H1 (cell line): ENCODE measurements around the gene BIN1. TPM values are rescaled to one million over a fixed set of nuclear protein-coding genes. Genes with fewer than 3 reads are reported as not detected.

Experiments used
- CTCF ChIA-PET: fragments of 300-600 bp; sonication (Branson Sonifier 250); formaldehyde crosslinking; loops from one replicate; lab custom pipeline; 2021; ENCODE audit not compliant: partially characterized antibody; lab: Charles Lee
- POLR2A ChIA-PET: fragments of 300-600 bp; sonication (Branson Sonifier 250); formaldehyde crosslinking; loops from one replicate; lab custom pipeline; 2021; ENCODE audit warnings: inconsistent platforms; ENCODE audit not compliant: partially characterized antibody; lab: Charles Lee
- DNase-seq, 2 experiments: peaks; one replicate each; pipeline versions ENCODE4 v3.0.0 to v3.0.0-alpha.2; 2010 to 2022; ENCODE audit warnings: low spot score in 2 of 2, low read depth in 1 of 2, mixed read lengths in 1 of 2
- FAIRE-seq: peaks from 2 replicates; lab custom pipeline; 2011; peaks lifted over from hg19 to GRCh38; lab: Jason Lieb, UNC
- H2AFZ ChIP-seq: 2 replicates; pipeline ENCODE4 v1.8.1; 2012; ENCODE audit warnings: low read length, inconsistent platforms
- H2AK5ac ChIP-seq: 2 replicates; pipeline ENCODE4 v1.6.1; 2013; ENCODE audit warnings: low read depth, low read length
- H2BK120ac ChIP-seq: replicated peaks from 2 replicates; pipeline ENCODE3; 2013; ENCODE audit warnings: low read depth, low read length, inconsistent platforms
- H2BK12ac ChIP-seq: 2 replicates; pipeline ENCODE4 v1.6.1; 2013; ENCODE audit warnings: low read depth, low read length
- H2BK15ac ChIP-seq: 2 replicates; pipeline ENCODE4 v1.6.1; 2013; ENCODE audit warnings: low read length
- H2BK20ac ChIP-seq: 2 replicates; pipeline ENCODE4 v1.6.1; 2013; ENCODE audit warnings: low read length
- H2BK5ac ChIP-seq: 2 replicates; pipeline ENCODE4 v1.6.1; 2013; ENCODE audit warnings: low read depth, low read length
- H3K14ac ChIP-seq: 2 replicates; pipeline ENCODE4 v1.6.1; 2013; ENCODE audit warnings: inconsistent platforms; ENCODE audit not compliant: insufficient read length
- H3K18ac ChIP-seq: 2 replicates; pipeline ENCODE4 v1.6.1; 2013; ENCODE audit warnings: low read length; ENCODE audit errors: extremely low read depth
- H3K23ac ChIP-seq: 2 replicates; pipeline ENCODE4 v1.6.1; 2013; ENCODE audit warnings: inconsistent platforms; ENCODE audit not compliant: insufficient read length
- H3K23me2 ChIP-seq: 2 replicates; pipeline ENCODE4 v1.6.1; 2013; ENCODE audit warnings: low read depth, low read length
- H3K27ac ChIP-seq: 2 replicates; pipeline ENCODE4 v1.6.1; 2011; ENCODE audit warnings: low read depth, low read length, inconsistent platforms
- H3K27me3 ChIP-seq, 4 experiments: replicated peaks in 1 of 4; 1 replicate in 1 of 4; 2 replicates in 3 of 4; pipeline versions ENCODE4 v1.6.1 to v1.8.1; 2011 to 2013; ENCODE audit warnings: low read length in 3 of 4, mild to moderate bottlenecking in 3 of 4, inconsistent platforms in 2 of 4, mixed read lengths in 2 of 4, moderate library complexity in 1 of 4; ENCODE audit not compliant: control insufficient read depth in 3 of 4, insufficient read depth in 3 of 4; ENCODE audit errors: extremely low read depth in 1 of 4
- H3K36me3 ChIP-seq, 4 experiments: 2 replicates each; pipeline versions ENCODE4 v1.6.1 to v1.8.1; 2011 to 2013; ENCODE audit warnings: mild to moderate bottlenecking in 4 of 4, low read length in 3 of 4, moderate library complexity in 2 of 4, control low read depth in 1 of 4, inconsistent platforms in 1 of 4; ENCODE audit not compliant: insufficient read depth in 4 of 4, control insufficient read depth in 2 of 4
- H3K4ac ChIP-seq: replicated peaks from 2 replicates; pipeline ENCODE3; 2013; ENCODE audit warnings: low read length, low read depth, mixed read lengths, inconsistent platforms; ENCODE audit not compliant: insufficient read length
- H3K4me1 ChIP-seq, 4 experiments: replicated peaks in 1 of 4; 1 replicate in 1 of 4; 2 replicates in 3 of 4; pipeline versions ENCODE4 v1.6.1 to v1.8.1; 2011 to 2013; ENCODE audit warnings: low read length in 3 of 4, inconsistent platforms in 2 of 4, mixed read lengths in 1 of 4; ENCODE audit not compliant: insufficient read depth in 4 of 4, control insufficient read depth in 3 of 4
- H3K4me2 ChIP-seq, 2 experiments: 2 replicates each; pipeline versions ENCODE4 v1.6.1 to v1.8.1; 2011 to 2013; ENCODE audit warnings: low read depth in 2 of 2, low read length in 2 of 2, control low read depth in 1 of 2, inconsistent platforms in 1 of 2, mild to moderate bottlenecking in 1 of 2; ENCODE audit not compliant: insufficient read depth in 1 of 2
- H3K4me3 ChIP-seq, 4 experiments: fragments of 200-600, 300-600 bp in 1 of 4; sonication (generic), shearing (Covaris generic), sonication (Bioruptor Twin) in 1 of 4; 2 replicates each; pipeline versions ENCODE4 v1.5.1 to v1.8.1; 2011 to 2016; ENCODE audit warnings: low read length in 4 of 4, low read depth in 3 of 4, control low read depth in 2 of 4, inconsistent platforms in 2 of 4, mild to moderate bottlenecking in 2 of 4, mixed read lengths in 1 of 4, moderate library complexity in 1 of 4; ENCODE audit not compliant: insufficient read depth in 2 of 4; ENCODE audit errors: extremely low read depth in 1 of 4
- H3K56ac ChIP-seq: replicated peaks from 2 replicates; pipeline ENCODE3; 2013; ENCODE audit warnings: low read depth, mild to moderate bottlenecking, mixed read lengths, low read length, inconsistent platforms; ENCODE audit not compliant: insufficient read length
- H3K79me1 ChIP-seq: 2 replicates; pipeline ENCODE4 v1.6.1; 2013; ENCODE audit warnings: low read depth, low read length, control low read depth
- H3K79me2 ChIP-seq, 2 experiments: 2 replicates each; pipeline versions ENCODE4 v1.6.1 to v1.8.1; 2012 to 2013; ENCODE audit warnings: low read length in 2 of 2, mild to moderate bottlenecking in 2 of 2, inconsistent platforms in 1 of 2; ENCODE audit not compliant: insufficient read depth in 2 of 2, control insufficient read depth in 1 of 2
- H3K9ac ChIP-seq, 4 experiments: replicated peaks in 1 of 4; 1 replicate in 1 of 4; 2 replicates in 3 of 4; pipeline versions ENCODE4 v1.6.1 to v1.8.1; 2011 to 2013; ENCODE audit warnings: low read depth in 3 of 4, low read length in 3 of 4, control low read depth in 2 of 4, mild to moderate bottlenecking in 2 of 4, moderate library complexity in 2 of 4, inconsistent platforms in 1 of 4; ENCODE audit errors: extremely low read depth in 1 of 4
- H3K9me3 ChIP-seq, 2 experiments: 2 replicates each; pipeline versions ENCODE4 v1.6.1 to v1.8.1; 2012 to 2013; ENCODE audit warnings: mild to moderate bottlenecking in 2 of 2, moderate library complexity in 2 of 2, control low read depth in 1 of 2, inconsistent platforms in 1 of 2, low read depth in 1 of 2, low read length in 1 of 2, mixed read lengths in 1 of 2; ENCODE audit not compliant: insufficient read depth in 2 of 2
- H4K20me1 ChIP-seq, 2 experiments: replicated peaks in 1 of 2; 2 replicates each; pipeline versions ENCODE3 to v1.8.1; 2011 to 2013; ENCODE audit warnings: inconsistent platforms in 2 of 2, low read length in 2 of 2, mild to moderate bottlenecking in 1 of 2; ENCODE audit not compliant: insufficient read depth in 2 of 2, control insufficient read depth in 1 of 2
- H4K5ac ChIP-seq: 2 replicates; pipeline ENCODE4 v1.6.1; 2013; ENCODE audit warnings: low read length, low read depth, mixed read lengths, inconsistent platforms; ENCODE audit not compliant: insufficient read length
- H4K8ac ChIP-seq: 2 replicates; pipeline ENCODE4 v1.8.0; 2013; ENCODE audit warnings: mild to moderate bottlenecking, moderate library complexity, low read length, inconsistent platforms; ENCODE audit not compliant: insufficient read depth; ENCODE audit errors: extremely low read depth
- H4K91ac ChIP-seq: replicated peaks from 2 replicates; pipeline ENCODE3; 2013; ENCODE audit warnings: low read length, mixed read lengths, inconsistent platforms; ENCODE audit not compliant: insufficient read length
- BRCA1 ChIP-seq: IDR thresholded peaks from 2 replicates; pipeline ENCODE4 v1.6.1; 2012; ENCODE audit warnings: low read depth, low read length, improper control_type of control experiment
- CBX5 ChIP-seq: fragments of 300-800, 300-1000 bp; sonication (generic); IDR thresholded peaks from 2 replicates; pipeline ENCODE4 v1.7.1; 2016; ENCODE audit warnings: antibody characterized with exemption, low read length, low read depth
- CHD2 ChIP-seq: IDR thresholded peaks from 2 replicates; pipeline ENCODE4 v1.6.1; 2012; ENCODE audit warnings: low read length, improper control_type of control experiment
- CTCF ChIP-seq, 3 experiments: IDR thresholded peaks; 1 replicate in 2 of 3; 2 replicates in 1 of 3; pipeline versions ENCODE4 v1.5.1 to v1.6.1; 2011; ENCODE audit warnings: low read length in 3 of 3, mild to moderate bottlenecking in 3 of 3, inconsistent platforms in 2 of 3, low read depth in 1 of 3, moderate library complexity in 1 of 3; ENCODE audit not compliant: insufficient read depth in 1 of 3; ENCODE audit errors: control extremely low read depth in 1 of 3
- KDM4A ChIP-seq: IDR thresholded peaks from one replicate; pipeline ENCODE4 v1.7.1; 2012; ENCODE audit warnings: low read depth, mild to moderate bottlenecking, moderate library complexity, low read length, inconsistent platforms; ENCODE audit not compliant: severe bottlenecking
- POU5F1 ChIP-seq: IDR thresholded peaks from 2 replicates; pipeline ENCODE4 v1.6.1; 2011; ENCODE audit warnings: low read depth, mild to moderate bottlenecking, low read length, moderate library complexity
- SP2 ChIP-seq: IDR thresholded peaks from 2 replicates; pipeline ENCODE4 v1.6.1; 2012; ENCODE audit warnings: mild to moderate bottlenecking, low read length, inconsistent platforms
- TAF7 ChIP-seq: optimal IDR thresholded peaks from 2 replicates; pipeline ENCODE3; 2011; ENCODE audit warnings: low read depth, mild to moderate bottlenecking, inconsistent platforms, low read length, moderate library complexity, borderline replicate concordance
- TBP ChIP-seq: IDR thresholded peaks from 2 replicates; pipeline ENCODE4 v1.6.1; 2011; ENCODE audit warnings: low read depth, low read length, improper control_type of control experiment
- USF2 ChIP-seq: IDR thresholded peaks from 2 replicates; pipeline ENCODE4 v1.6.1; 2011; ENCODE audit warnings: low read length, improper control_type of control experiment
- ZNF274 ChIP-seq: IDR thresholded peaks from 2 replicates; pipeline ENCODE4 v1.7.0; 2012; ENCODE audit warnings: low read length, borderline replicate concordance; ENCODE audit errors: extremely low read depth
- WGBS, 2 experiments: shearing (Covaris generic) in 1 of 2; methylation state at CpG; one replicate each; pipeline versions ENCODE4 v1.1.6 to v1.1.7; 2013 to 2015; ENCODE audit warnings: low lambda C conversion rate in 2 of 2, mixed read lengths in 2 of 2, inconsistent platforms in 1 of 2, low coverage in 1 of 2, missing lambda C conversion rate in 1 of 2; ENCODE audit not compliant: insufficient replicate concordance in 2 of 2, insufficient coverage in 1 of 2, insufficient read length in 1 of 2; ENCODE audit errors: extremely low coverage in 1 of 2, missing lambda C conversion rate in 1 of 2; 5-methylcytosine and 5-hydroxymethylcytosine counted together
- polyA plus RNA-seq, 7 experiments: library from polyadenylated mRNA; depleted of rRNA in 3 of 7; stranded (reverse) in 5 of 7; unstranded in 2 of 7; fragments of >200 nt in 5 of 7; fragments of 200-250 nt in 2 of 7; gene quantifications; 1 replicate in 5 of 7; 2 replicates in 1 of 7; 4 replicates in 1 of 7; pipeline versions ENCODE4 v1.2.1 to v1.2.3, GENCODE V29; 2011 to 2013; ENCODE audit warnings: missing spikeins in 2 of 7, mixed read lengths in 2 of 7
- total RNA-seq: library from RNA; stranded (reverse); fragmentation: NEBNext Ultra II Directional; extraction: Animal tissue kit (Norgen Biotek cat#: 25700); gene quantifications from 2 replicates; pipeline ENCODE4 v1.2.1, GENCODE V29; 2021

BIN1 gene
- total and polyA plus RNA-seq, 2 of the 8 experiments (the other 6 are each of a cell fraction or from before 2014, with no cell fraction given): 23.6 to 35.6 TPM

GRCh38 chr2:127133793-127134192, 26.8 kb upstream of the BIN1 start:
- no peak overlapping the region for H2BK12ac ChIP-seq
- no peak overlapping the region for H4K5ac ChIP-seq
- no peak for FAIRE-seq
- no peak overlapping the region for H2BK20ac ChIP-seq
- H3K18ac ChIP-seq: no peak overlapping the region
- H3K79me1 ChIP-seq: no peaks in the 10 kb centered on the region
- H3K23me2 ChIP-seq: no peaks in the 10 kb centered on the region
- no peak overlapping the region for H2AFZ ChIP-seq
- ChIA-PET CTCF (interaction anchor here (0.9 to 1.4 kb wide), 3 partner anchors 13 to 54 kb away, joined by 3 read pairs; no protein-coding TSS in a partner anchor), POLR2A (no interaction called here)
- WGBS, 2 experiments: 80% methylated on average over 2 of the region's 2 CpGs; no CpG with 5 or more reads in 1 of the 2 experiments
- no peaks in the 10 kb centered on the region for H4K20me1 ChIP-seq
- no peak overlapping the region for H3K23ac ChIP-seq
- no peak overlapping the region for H3K9ac ChIP-seq
- H3K27me3 ChIP-seq: no peaks in the 10 kb centered on the region
- 0 out of 4 replicates have a peak, but pooled peaks cover 0 to under 1% of the 10 kb centered on the region in 2 experiments for H3K9me3 ChIP-seq
- DNase-seq: no peak
- no peak overlapping the region for H3K4ac ChIP-seq
- H3K79me2 ChIP-seq: no peaks in the 10 kb centered on the region
- H4K8ac ChIP-seq: no peak overlapping the region
- no peak overlapping the region for H2BK15ac ChIP-seq
- no peak overlapping the region for H2AK5ac ChIP-seq
- no peak overlapping the region for H3K56ac ChIP-seq
- no peak overlapping the region for H3K27ac ChIP-seq
- H2BK5ac ChIP-seq: no peak overlapping the region
- H3K14ac ChIP-seq: no peak overlapping the region
- no peaks in the 10 kb centered on the region; a peak in 2 of 7 replicates for H3K4me1 ChIP-seq
- H3K36me3 ChIP-seq: no peaks in the 10 kb centered on the region
- no peak overlapping the region for H4K91ac ChIP-seq
- no peak overlapping the region for H3K4me2 ChIP-seq
- no peak overlapping the region for H3K4me3 ChIP-seq
- H2BK120ac ChIP-seq: no peak overlapping the region
- TF ChIP-seq SP2 (no peak), KDM4A (no peak), ZNF274 (no peak), TBP (no peak), CHD2 (no peak), TAF7 (no peak), CBX5 (no peak), USF2 (no peak), POU5F1 (no peak), CTCF (IDR thresholded peaks at IDR 0.05; ENCODE audit: control extremely low read depth in 1 of 3, insufficient read depth in 1 of 3, low read depth in 1 of 3, low read length in 3 of 3) (no peak), BRCA1 (no peak)
